Ovary (tissue), 3 donors: ENCODE results near the gene KCNMB2.

ENCODE experiments used
- CTCF ChIP-seq, 3 donors: fragments of 450-650 bp in 2 of 3; fragments of 200-600 bp in 1 of 3; IDR thresholded peaks; one replicate each; pipeline versions ENCODE4 v1.5.1 to v1.8.0; 2016 to 2022; ENCODE audit warnings: antibody characterized with exemption in 3 of 3, mild to moderate bottlenecking in 1 of 3
- EP300 ChIP-seq: sonication (generic); formaldehyde crosslinking; IDR thresholded peaks from one replicate; pipeline ENCODE4 v1.6.1; 2017; ENCODE audit warnings: antibody characterized with exemption
- POLR2A ChIP-seq: fragments of 450-650 bp; IDR thresholded peaks from one replicate; pipeline ENCODE4 v1.6.1; 2017; ENCODE audit warnings: antibody characterized with exemption, mild to moderate bottlenecking, moderate library complexity
- donor health status: DM: no; HTN: no; CAD: no.

GRCh38 chr3:178634975-178635374 lies 98.7 kb downstream of the KCNMB2 start:
- TF ChIP-seq POLR2A (no peak), CTCF (IDR thresholded peaks at IDR 0.05) (no peak), EP300 (no peak)
